Stimulated activated CD4-positive, alpha-beta T cell treated with anti-CD3 and anti-CD28 coated beads, Interleukin-4, amount 100 ng/mL, for 1 hour (primary cell): Measurements from ENCODE around the gene FHIT.

Source experiments
- DNase-seq: peaks from one replicate; pipeline ENCODE4 v3.0.0-alpha.2; 2020

Gene FHIT

GRCh38 chr3:59709702-59710553 is 1541.3 kb downstream of the FHIT start:
- DNase-seq, result peak; percentile 2

- DNase-seq, result no peak
Observed at GRCh38 chr3:59708202-59708601, 1543.0 kb downstream of the FHIT start.

- no peak for DNase-seq
Observed at GRCh38 chr3:59704292-59704691, 1547.0 kb downstream of the FHIT start.

GRCh38 chr3:59699648-59700320 is 1551.5 kb downstream of the FHIT start:
- DNase-seq, result no peak
